ENCODE data around the gene NELL1. TPM values are rescaled to one million over a fixed set of nuclear protein-coding genes. Genes with fewer than 3 reads are reported as not detected.

NELL1 gene
- total RNA-seq, 4 donors from 2014 or later: 0.27 TPM; not detected in 3

DNA sequence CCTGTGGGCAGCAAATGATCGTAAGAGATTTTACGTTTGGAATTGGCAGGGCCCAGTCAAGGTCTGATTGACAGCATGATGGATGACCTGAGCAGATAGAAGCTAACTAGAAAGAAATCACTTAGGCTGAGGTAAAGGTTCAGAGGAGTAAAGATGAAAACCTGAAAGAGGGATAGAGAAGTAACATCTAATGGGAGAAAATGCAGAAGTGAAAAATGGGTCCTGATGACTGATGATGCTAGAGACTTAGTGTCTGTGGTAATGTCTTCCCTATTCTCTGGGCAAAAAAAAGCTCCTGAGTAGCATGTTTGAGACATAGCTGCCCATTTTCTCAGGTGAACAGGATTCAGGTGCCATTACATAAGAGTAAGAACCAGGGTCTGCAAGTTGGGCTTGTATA, 894.7 kb downstream of the NELL1 start:
- in situ Hi-C loops (cut with MboI; ENCODE audit: low pct_ligation_motif_present in 1 of 4, low pct_unique_long_range_greater_than_20kb in 1 of 4, low sequenced_read_pairs in 3 of 4) (no loop called here), intact Hi-C loops (cut with DNase I; ENCODE audit: low total_unique reads) (no loop called here)
- TF ChIP-seq POLR2A (IDR thresholded peaks at IDR 0.05) (no peak), EP300 (IDR thresholded peaks at IDR 0.05; ENCODE audit: low read depth) (no peak), CTCF (IDR thresholded peaks at IDR 0.05) (no peak)
- Histone ChIP-seq H3K4me3 (no peak overlapping the region), H3K9me3 (no peaks in the 10 kb centered on the region), H3K27me3 (no peaks in the 10 kb centered on the region), H3K36me3 (no peaks in the 10 kb centered on the region), H3K27ac (no peak overlapping the region), H3K4me1 (no peaks in the 10 kb centered on the region)
- 77 to 90% methylated on average over 2 of the region's 2 CpGs for WGBS, 2 donors (ENCODE audit: low coverage in 1 of 2)
- DNase-seq: no peak

DNA sequence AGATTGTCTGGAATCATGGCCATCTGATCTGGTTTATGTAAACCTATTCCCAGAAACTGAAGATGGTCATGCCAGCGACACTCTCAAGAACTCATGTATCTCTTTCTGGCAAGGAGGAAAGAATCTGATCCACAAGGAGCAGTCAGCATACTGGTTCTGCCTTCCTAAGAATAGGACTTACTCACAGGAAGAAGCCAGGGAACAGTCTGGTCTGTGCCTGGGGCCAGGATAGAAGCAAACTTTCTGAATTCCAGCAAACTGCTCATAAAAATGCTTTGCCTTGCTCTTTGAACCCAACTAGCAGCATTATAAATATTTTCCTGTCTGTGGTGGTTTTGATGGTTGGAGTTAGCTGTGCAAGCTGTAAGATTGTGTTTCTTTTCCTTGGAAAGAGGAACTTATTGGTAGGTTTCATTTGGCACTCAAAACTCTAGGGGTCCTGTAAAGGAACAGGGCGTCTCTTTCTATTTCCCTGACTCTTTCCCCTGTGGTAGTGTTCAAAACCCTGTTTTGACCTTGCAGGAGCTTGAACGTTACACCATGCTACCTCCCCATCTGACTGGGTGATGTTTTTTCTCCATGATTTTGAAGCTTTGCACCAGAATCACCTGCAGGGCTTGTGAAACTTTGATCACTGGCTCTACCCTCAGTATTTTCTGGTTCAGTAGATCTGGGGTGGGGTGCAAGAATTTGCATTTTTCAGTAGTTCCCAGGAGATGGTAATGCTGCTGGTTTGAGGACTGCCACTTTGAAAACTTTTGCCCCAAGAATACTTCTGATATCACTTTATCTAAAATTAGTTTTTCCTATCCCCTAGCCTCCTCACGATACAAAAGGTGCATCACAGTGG, 895.7 kb downstream of the NELL1 start:
- 48 to 55% methylated on average over 3 to 4 of the region's 4 CpGs for WGBS, 2 donors (ENCODE audit: low coverage in 1 of 2)
- TF ChIP-seq EP300 (IDR thresholded peaks at IDR 0.05; ENCODE audit: low read depth) (no peak), POLR2A (IDR thresholded peaks at IDR 0.05) (no peak), CTCF (IDR thresholded peaks at IDR 0.05) (no peak), POLR2AphosphoS5 (IDR thresholded peaks at IDR 0.05) (no peak)
- Histone ChIP-seq H3K4me1 (no peaks in the 10 kb centered on the region), H3K27me3 (no peaks in the 10 kb centered on the region), H3K4me3 (no peak overlapping the region), H3K36me3 (no peaks in the 10 kb centered on the region), H3K9me3 (no peaks in the 10 kb centered on the region), H3K27ac (no peak overlapping the region)
- no peak for DNase-seq
- intact Hi-C loops (cut with DNase I; ENCODE audit: low total_unique reads) (no loop called here), in situ Hi-C loops (cut with MboI; ENCODE audit: low pct_ligation_motif_present in 1 of 4, low pct_unique_long_range_greater_than_20kb in 1 of 4, low sequenced_read_pairs in 3 of 4) (no loop called here)

GRCh38 chr11:21566521-21567117, 897.2 kb downstream of the NELL1 start:
- 36 to 57% methylated on average over 2 of the region's 2 CpGs for WGBS, 2 donors (ENCODE audit: low coverage in 1 of 2)
- no peaks in the 10 kb centered on the region for H3K4me1 ChIP-seq
- no peaks in the 10 kb centered on the region for H3K9me3 ChIP-seq
- in situ Hi-C loops (cut with MboI; ENCODE audit: low pct_ligation_motif_present in 1 of 4, low pct_unique_long_range_greater_than_20kb in 1 of 4, low sequenced_read_pairs in 3 of 4): no loop called here
- no peak overlapping the region for H3K27ac ChIP-seq
- no peak overlapping the region for H3K4me3 ChIP-seq
- H3K27me3 ChIP-seq: no peaks in the 10 kb centered on the region
- TF ChIP-seq CTCF (IDR thresholded peaks at IDR 0.05) (no peak), POLR2A (IDR thresholded peaks at IDR 0.05) (no peak), EP300 (IDR thresholded peaks at IDR 0.05; ENCODE audit: low read depth) (no peak), POLR2AphosphoS5 (IDR thresholded peaks at IDR 0.05) (no peak)
- intact Hi-C loops (cut with DNase I; ENCODE audit: low total_unique reads): no loop called here
- H3K36me3 ChIP-seq: no peaks in the 10 kb centered on the region
- no peak for DNase-seq

DNA sequence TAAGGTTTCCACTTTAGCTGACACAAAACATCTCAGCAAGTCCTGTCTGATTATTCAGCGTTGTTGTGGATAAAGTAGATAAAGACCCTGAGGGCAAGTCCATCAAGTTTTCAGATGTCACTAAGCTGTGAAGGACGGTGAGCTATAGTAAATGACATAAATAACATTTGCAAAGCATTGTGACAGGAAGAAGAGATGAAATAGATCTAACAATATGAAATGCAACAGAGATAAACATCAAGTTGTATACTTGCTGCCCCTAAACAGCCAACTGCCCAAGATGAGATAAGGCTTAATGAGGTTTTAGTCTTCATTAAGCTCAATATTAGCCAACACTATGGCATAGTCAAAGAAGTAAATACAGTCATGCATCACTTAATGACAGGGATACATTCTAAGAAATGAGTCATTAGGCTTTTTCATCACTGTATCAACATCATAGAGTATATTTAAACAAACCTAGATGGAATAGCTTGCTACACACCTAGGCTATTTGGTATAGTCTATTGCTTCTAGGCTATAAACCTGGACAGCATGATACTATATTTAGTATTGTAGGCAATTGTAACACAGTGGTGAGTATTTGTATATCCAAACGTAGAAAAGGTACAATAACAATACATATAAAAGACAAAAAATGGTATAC, 898.4 kb downstream of the NELL1 start:
- H3K36me3 ChIP-seq: no peaks in the 10 kb centered on the region
- H3K9me3 ChIP-seq: no peaks in the 10 kb centered on the region
- no peaks in the 10 kb centered on the region for H3K4me1 ChIP-seq
- H3K4me3 ChIP-seq: no peak overlapping the region
- TF ChIP-seq POLR2A (IDR thresholded peaks at IDR 0.05) (no peak), EP300 (IDR thresholded peaks at IDR 0.05; ENCODE audit: low read depth) (no peak)
- in situ Hi-C loops (cut with MboI; ENCODE audit: low pct_ligation_motif_present in 1 of 4, low pct_unique_long_range_greater_than_20kb in 1 of 4, low sequenced_read_pairs in 3 of 4) (no loop called here), intact Hi-C loops (cut with DNase I; ENCODE audit: low total_unique reads) (no loop called here)
- WGBS, 2 donors (ENCODE audit: low coverage in 1 of 2): 67 to 71% methylated on average over 2 to 3 of the region's 3 CpGs
- no peak overlapping the region for H3K27ac ChIP-seq
- DNase-seq: no peak
- no peaks in the 10 kb centered on the region for H3K27me3 ChIP-seq

Data from transverse colon (tissue), 4 donors.